ENCODE measurements around the gene FBXO10. TPM values are rescaled to one million over a fixed set of nuclear protein-coding genes. Genes with fewer than 3 reads are reported as not detected.

The FBXO10 gene, protein sequence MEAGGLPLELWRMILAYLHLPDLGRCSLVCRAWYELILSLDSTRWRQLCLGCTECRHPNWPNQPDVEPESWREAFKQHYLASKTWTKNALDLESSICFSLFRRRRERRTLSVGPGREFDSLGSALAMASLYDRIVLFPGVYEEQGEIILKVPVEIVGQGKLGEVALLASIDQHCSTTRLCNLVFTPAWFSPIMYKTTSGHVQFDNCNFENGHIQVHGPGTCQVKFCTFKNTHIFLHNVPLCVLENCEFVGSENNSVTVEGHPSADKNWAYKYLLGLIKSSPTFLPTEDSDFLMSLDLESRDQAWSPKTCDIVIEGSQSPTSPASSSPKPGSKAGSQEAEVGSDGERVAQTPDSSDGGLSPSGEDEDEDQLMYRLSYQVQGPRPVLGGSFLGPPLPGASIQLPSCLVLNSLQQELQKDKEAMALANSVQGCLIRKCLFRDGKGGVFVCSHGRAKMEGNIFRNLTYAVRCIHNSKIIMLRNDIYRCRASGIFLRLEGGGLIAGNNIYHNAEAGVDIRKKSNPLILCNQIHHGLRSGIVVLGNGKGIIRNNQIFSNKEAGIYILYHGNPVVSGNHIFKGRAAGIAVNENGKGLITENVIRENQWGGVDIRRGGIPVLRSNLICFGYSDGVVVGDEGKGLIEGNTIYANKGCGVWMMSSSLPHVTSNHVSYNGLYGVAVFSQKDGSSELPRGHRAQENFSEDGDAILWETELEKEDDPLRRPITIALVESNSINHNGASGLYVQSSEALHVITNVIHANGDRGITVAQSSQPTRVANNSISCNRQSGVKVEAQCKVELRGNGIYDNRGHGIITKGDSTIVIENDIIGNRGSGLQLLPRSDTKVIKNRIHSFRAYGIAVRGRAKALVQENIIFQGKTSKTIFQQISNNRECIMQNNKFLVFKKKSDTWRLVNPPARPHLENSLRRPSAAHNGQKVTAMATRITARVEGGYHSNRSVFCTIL
- 22.2 and 23.2 TPM in 2 replicates for total RNA-seq

DNA sequence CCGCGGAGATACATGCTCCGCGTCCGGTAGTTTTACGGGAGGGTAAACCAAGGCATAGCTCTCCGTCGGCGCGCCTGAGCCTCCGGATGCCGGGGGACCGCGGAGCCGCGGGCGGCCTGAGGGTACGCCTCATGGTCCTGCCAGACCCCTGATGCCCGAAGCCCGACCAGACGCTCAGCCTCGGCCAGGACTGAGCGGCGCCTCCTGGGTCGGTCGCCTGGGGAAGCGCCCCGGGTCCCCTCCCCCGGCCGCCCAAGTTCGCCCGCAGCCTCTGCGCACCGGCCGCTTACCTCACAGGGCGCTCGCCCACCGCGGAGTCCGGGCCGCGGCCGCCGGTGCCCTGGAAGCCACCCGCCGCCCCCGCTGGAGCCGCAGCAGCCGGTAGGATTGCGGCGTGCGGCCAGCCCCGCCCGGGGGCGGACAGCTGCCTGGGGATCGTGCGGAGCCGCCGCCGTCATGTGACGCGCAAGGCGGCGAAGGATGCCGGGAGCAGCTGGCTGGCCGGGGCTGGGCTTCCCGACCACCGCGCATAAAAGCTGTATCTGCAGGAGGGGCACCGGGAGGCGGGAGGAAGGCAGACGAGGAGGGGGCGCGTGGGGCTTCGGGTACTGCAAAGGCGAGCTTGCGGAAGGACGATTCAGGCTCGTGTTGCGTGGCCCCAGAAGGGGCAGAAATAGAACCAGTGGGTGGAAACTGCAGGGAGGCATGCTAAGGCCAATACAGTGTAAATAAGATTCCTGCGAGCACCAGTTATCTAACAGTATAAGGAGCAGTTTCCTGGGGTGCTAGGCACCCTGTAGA, at the start of gene FBXO10:
TSS of gene FBXO10 (minus strand) at position 460 of the 801 bp plus-strand sequence. CDS start 34,612 bp downstream, outside the sequence.

DNA sequence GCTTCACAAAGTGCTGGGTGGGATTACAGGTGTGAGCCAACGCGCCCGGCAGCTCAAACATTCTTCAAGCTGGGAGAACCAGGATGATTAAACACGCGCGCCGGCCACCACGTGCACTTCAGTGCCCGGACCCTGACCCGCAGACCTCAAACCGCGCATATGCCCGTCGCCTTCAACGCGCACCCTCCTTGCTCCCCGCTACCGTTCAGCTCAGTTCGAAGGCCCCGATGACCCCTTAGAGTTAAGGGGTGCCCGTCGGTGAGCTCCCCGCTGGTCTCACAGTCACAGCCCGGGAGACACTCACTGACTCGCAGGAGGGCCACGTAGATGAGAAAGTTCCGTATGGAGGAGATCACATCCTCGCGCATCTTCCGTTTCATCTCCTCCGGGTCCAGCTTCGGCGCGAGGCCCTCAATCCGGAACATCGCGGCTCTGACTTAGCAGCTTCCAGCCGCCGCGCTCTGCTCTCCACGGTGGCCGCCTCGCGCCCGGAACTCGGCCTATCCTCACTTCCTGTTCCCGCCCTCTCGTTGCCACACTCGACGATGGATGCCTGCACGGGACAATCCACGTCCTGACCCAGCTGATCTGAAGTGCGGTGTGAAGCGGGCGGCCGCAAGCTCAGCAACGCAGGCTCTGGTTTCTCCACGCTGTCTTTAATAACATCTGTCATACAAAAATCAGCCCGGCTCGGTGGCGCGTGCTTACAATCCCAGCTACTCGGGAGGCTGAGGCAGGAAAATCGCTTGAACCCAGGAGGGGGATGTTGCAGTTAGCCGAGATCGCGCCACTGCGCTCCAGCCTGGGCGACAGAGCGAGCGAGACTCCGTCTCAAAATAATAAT, 16.1 kb upstream of the FBXO10 start, which contains the start of gene TOMM5:
TSS of gene TOMM5 (minus strand) at position 490 of the 844 bp plus-strand sequence. CDS start at position 425, 65 bp downstream.

DNA sequence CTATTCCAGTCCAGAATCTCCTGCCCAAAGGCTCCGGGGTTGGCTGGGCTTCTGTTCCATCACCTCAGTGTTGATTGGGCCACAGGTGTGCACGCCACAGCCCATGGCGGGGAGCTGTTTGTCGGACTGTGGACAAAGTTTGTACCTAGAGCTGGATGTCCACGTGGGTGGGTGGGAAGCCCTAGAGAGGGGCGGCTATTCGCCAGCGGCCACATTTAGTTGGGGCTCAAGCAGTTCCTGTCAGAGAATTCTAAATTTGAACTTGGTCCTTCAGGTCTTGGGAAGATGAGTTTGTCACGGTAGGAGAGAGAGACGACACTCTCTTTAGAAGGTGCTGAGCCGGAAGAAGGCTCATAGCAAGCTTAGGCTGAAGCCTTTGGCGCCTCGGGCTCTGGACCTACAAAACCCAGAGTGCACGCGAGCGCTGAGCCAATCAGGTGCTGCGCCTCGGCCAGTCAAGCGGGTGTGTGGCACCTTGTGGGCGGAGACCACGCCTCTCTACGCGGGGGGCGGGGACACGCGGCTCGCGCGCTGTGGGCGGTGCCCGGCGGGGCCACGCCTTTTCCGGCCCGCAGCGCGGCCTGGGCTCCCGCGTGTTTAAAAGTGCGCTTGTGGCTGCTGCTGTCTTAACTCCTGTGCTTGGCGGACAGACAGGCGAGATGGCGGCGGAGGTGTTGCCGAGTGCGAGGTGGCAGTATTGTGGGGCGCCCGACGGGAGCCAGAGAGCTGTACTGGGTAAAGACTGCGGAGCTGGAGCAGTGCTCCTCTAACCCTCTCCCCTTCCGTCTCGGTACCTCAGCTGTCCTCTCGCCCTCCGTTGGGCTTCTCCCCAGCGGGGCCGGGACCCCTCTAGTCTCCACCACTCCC, 90.6 kb downstream of the FBXO10 start, which contains the start of gene POLR1E:
TSS of gene POLR1E (plus strand) at position 560 of the 867 bp plus-strand sequence. CDS start at position 660, 100 bp downstream.

DNA sequence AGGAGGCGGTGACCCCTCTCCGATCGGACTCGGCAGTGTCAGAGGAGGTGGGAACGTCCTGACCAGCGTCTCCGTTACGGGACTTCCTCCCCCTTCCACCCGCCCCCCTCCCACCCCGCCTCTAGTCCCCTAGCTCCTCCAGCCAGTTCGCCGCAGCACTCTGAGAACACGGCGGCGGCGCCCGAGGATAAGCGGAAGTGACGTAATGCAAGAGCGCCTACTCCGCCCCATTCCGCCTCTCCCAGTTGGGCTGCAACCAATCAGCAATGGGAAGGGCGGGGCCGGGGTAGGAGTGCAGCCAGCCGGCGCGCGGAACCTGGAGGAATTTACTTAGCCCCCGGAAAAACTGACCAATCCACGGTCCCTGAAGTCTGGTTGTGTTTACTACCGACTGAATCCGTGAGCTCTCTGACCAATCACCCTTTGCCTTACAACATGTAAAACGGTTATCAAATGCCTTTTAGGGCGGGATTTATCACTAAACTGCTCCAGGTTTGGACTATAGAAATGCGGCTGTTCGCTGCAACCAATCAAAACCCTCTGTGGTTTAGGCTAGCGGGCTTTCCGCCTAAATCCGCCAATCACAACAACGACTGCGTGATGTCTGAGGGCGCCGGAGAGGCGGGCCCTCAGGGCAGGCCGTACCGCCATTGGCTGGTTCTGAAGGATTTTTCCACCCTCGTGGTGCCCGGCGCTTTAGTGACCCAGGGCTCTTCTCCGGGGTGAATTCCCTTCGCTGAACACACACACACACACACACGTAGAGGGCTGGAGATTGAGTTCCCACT, 110.7 kb downstream of the FBXO10 start, which contains the start of gene ZBTB5:
TSS of gene ZBTB5 (minus strand) at position 202 of the 788 bp plus-strand sequence. CDS start 22,899 bp downstream, outside the sequence.

Other genes starting within 250 kb of the FBXO10 start
- gene GRHPR, start 153.7 kb downstream of the FBXO10 start, total RNA-seq: 151 and 195 TPM in 2 replicates
- 12.3 and 16.7 TPM in 2 replicates for gene ZBTB5, start 110.9 kb downstream of the FBXO10 start, total RNA-seq
- 26.8 and 28.2 TPM in 2 replicates for gene POLR1E, start 90.4 kb downstream of the FBXO10 start, total RNA-seq
- 40.2 and 46.2 TPM in 2 replicates for gene TOMM5, start 16.2 kb upstream of the FBXO10 start, total RNA-seq
- not detected in 2 replicates for gene FRMPD1, start 74.6 kb upstream of the FBXO10 start, total RNA-seq
- 2.6 and 2.9 TPM in 2 replicates for gene TRMT10B, start 177.4 kb upstream of the FBXO10 start, total RNA-seq
- 21.7 and 38.3 TPM in 2 replicates for gene EXOSC3, start 208.7 kb upstream of the FBXO10 start, total RNA-seq
- gene DCAF10, start 224.4 kb upstream of the FBXO10 start, total RNA-seq: 20.6 and 27.6 TPM in 2 replicates

Data from hair follicle dermal papilla cell (primary cell).